K562 (cell line): ENCODE measurements around the gene ZNF563. TPM values are rescaled to one million over a fixed set of nuclear protein-coding genes. Genes with fewer than 3 reads are reported as not detected.

Experiments
- ATF1 ChIP-seq, 2 experiments: fragments of 450-650 bp in 1 of 2; IDR thresholded peaks; 2 replicates each; pipeline ENCODE4 v1.6.1; 2016; ENCODE audit warnings: missing compliant biosample characterization in 1 of 2, missing genetic modification characterization in 1 of 2
- ATF3 ChIP-seq, 2 experiments: fragments of 450-650 bp in 1 of 2; sonication (generic) in 1 of 2; formaldehyde crosslinking in 1 of 2; IDR thresholded peaks in 1 of 2; conservative IDR thresholded peaks in 1 of 2; 2 replicates each; pipeline versions ENCODE4 v1.6.1 to v1.8.1; 2016 to 2023; ENCODE audit warnings: mild to moderate bottlenecking in 2 of 2, moderate library complexity in 2 of 2, inconsistent platforms in 1 of 2, missing genetic modification reagents in 1 of 2
- CBFA2T3 ChIP-seq: fragments of 450-650 bp; IDR thresholded peaks from 2 replicates; pipeline ENCODE4 v1.6.1; 2017
- CBX3 ChIP-seq, 2 experiments: IDR thresholded peaks; 1 replicate in 1 of 2; 2 replicates in 1 of 2; pipeline ENCODE4 v1.6.1; 2012; ENCODE audit warnings: inconsistent platforms in 2 of 2, low read length in 2 of 2, borderline replicate concordance in 1 of 2, control low read depth in 1 of 2
- GABPB1 ChIP-seq: sonication (generic); formaldehyde crosslinking; IDR thresholded peaks from 2 replicates; pipeline ENCODE4 v1.8.0; 2022; ENCODE audit warnings: mild to moderate bottlenecking, missing genetic modification reagents
- HES1 ChIP-seq: fragments of 450-650 bp; IDR thresholded peaks from 2 replicates; pipeline ENCODE4 v1.6.1; 2016; ENCODE audit warnings: low read depth, mild to moderate bottlenecking, moderate library complexity
- KLF6 ChIP-seq: fragments of 250-450 bp; sonication (Bioruptor Pico); IDR thresholded peaks from 2 replicates; pipeline ENCODE4 v1.4.0; 2020; ENCODE audit warnings: mild to moderate bottlenecking, moderate library complexity, borderline replicate concordance
- NEUROD1 ChIP-seq: fragments of 150-350 bp; IDR thresholded peaks from 2 replicates; pipeline ENCODE4 v1.6.1; 2014; ENCODE audit warnings: borderline replicate concordance, low read length, low read depth; ENCODE audit not compliant: partially characterized antibody
- NUFIP1 ChIP-seq: fragments of 450-650 bp; IDR thresholded peaks from 2 replicates; pipeline ENCODE4 v1.6.1; 2018; ENCODE audit not compliant: partially characterized antibody
- RCOR1 ChIP-seq, 2 experiments: IDR thresholded peaks; 2 replicates each; pipeline ENCODE4 v1.6.1; 2012; ENCODE audit warnings: low read depth in 2 of 2, low read length in 2 of 2, borderline replicate concordance in 1 of 2, improper control_type of control experiment in 1 of 2
- RNF2 ChIP-seq: sonication (generic); IDR thresholded peaks from 2 replicates; pipeline ENCODE4 v1.6.1; 2016
- SNIP1 ChIP-seq: fragments of 450-650 bp; IDR thresholded peaks from 2 replicates; pipeline ENCODE4 v1.7.1; 2017; ENCODE audit warnings: low read depth, mild to moderate bottlenecking
- SPI1 ChIP-seq: IDR thresholded peaks from 2 replicates; pipeline ENCODE4 v1.6.1; 2011; ENCODE audit warnings: low read depth, low read length, control low read depth, borderline replicate concordance
- SRF ChIP-seq, 2 experiments: fragments of 250-450, 450-650 bp in 1 of 2; sonication (Bioruptor Pico) in 1 of 2; sonication (generic) in 1 of 2; formaldehyde crosslinking; IDR thresholded peaks; 2 replicates each; pipeline versions ENCODE4 v1.5.0 to v1.5.1; 2020 to 2022; ENCODE audit warnings: mild to moderate bottlenecking in 1 of 2, missing genetic modification reagents in 1 of 2
- XRCC4 ChIP-seq: IDR thresholded peaks from one replicate; pipeline ENCODE4 v1.6.1; 2011; ENCODE audit not compliant: insufficient read depth, insufficient read length; ENCODE audit errors: extremely low read depth
- ZNF766 ChIP-seq: fragments of 200-800 bp; sonication (Bioruptor generic); conservative IDR thresholded peaks from 2 replicates; pipeline ENCODE4 v1.6.1; 2016; ENCODE audit warnings: missing genetic modification characterization, missing compliant biosample characterization
- polyA plus RNA-seq, 8 experiments: library from polyadenylated mRNA; depleted of rRNA in 4 of 8; stranded (reverse) in 5 of 8; unstranded in 3 of 8; fragments of >200 nt; fragmentation: Nextera tagmentation in 2 of 8; fragmentation: Illumina TruSeq in 1 of 8; extraction: Ambion mirVana in 2 of 8; extraction: Trizol in 1 of 8; gene quantifications; 2 replicates each; pipeline versions ENCODE4 v1.2.1 to v1.2.3, GENCODE V29; 2011 to 2014; ENCODE audit warnings: inconsistent platforms in 1 of 8, missing spikeins in 1 of 8
- total RNA-seq, 7 experiments: library from RNA; depleted of rRNA in 6 of 7; stranded (reverse); fragments of >200 nt in 6 of 7; fragmentation: Illumina TruSeq in 2 of 7; extraction: Trizol in 2 of 7; gene quantifications; 2 replicates each; pipeline versions ENCODE4 v1.2.1 to v1.2.3, GENCODE V29; 2011 to 2021; ENCODE audit warnings: low replicate concordance in 1 of 7
- TF ChIP-seq, protein P1 (sequence below): fragments of 200-800 bp; sonication (Bioruptor generic); IDR thresholded peaks from 2 replicates; pipeline ENCODE4 v1.6.1; 2017; ENCODE audit warnings: missing genetic modification characterization, missing compliant biosample characterization
- TF ChIP-seq, protein P2 (sequence below): sonication (generic); IDR thresholded peaks from 2 replicates; pipeline ENCODE4 v1.6.1; 2016
- TF ChIP-seq, protein P3 (sequence below): fragments of 450-650 bp; IDR thresholded peaks from 2 replicates; pipeline ENCODE4 v1.6.1; 2017; ENCODE audit warnings: antibody characterized with exemption
- TF ChIP-seq, protein P4 (sequence below): fragments of 450-650 bp; IDR thresholded peaks from 2 replicates; pipeline ENCODE4 v1.6.1; 2016

ZNF563 gene
- total and polyA plus RNA-seq, 9 of the 15 experiments (the other 6 are each of a cell fraction or from before 2014, with no cell fraction given) = 0.37 to 2.9 (median 0.74) TPM

DNA sequence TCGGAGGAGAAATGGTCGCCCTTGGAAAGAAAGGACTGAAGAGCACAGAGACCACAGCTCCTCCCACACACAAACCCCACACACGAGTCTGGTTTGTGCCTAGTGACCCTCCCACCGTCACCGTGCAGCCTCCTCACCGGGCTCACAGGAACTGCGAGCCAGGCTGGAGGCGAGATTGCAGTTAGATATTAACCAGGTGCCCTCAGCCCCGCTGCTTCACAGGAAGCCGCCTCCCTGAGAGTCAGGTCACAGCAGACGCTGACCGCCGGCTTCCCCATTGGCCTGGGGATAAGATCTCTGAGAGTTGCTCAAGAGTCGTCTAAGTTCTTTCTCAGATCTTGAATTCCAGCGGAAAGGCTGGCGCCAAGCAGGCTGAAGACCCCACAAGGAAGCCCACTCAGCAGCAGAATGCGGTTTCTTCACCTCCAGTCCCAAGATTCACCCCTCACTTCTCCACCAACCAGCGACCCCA lies 39.6 kb downstream of the ZNF563 start (continued):
- TF ChIP-seq ATF3 (IDR thresholded peaks at IDR 0.05) = no peak
- TF ChIP-seq ATF3 (CRISPR knock-in tag; conservative IDR thresholded peaks at IDR 0.05) = no peak
- TF ChIP-seq, protein P1, sequence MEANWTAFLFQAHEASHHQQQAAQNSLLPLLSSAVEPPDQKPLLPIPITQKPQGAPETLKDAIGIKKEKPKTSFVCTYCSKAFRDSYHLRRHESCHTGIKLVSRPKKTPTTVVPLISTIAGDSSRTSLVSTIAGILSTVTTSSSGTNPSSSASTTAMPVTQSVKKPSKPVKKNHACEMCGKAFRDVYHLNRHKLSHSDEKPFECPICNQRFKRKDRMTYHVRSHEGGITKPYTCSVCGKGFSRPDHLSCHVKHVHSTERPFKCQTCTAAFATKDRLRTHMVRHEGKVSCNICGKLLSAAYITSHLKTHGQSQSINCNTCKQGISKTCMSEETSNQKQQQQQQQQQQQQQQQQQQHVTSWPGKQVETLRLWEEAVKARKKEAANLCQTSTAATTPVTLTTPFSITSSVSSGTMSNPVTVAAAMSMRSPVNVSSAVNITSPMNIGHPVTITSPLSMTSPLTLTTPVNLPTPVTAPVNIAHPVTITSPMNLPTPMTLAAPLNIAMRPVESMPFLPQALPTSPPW = peak; percentile 36; the same call in 1 of the 2 replicates
- TF ChIP-seq HES1 = peak; percentile 52; the same call in 1 of the 2 replicates
- peak in 1 of 2 experiments; percentile 53; a peak in 1 of 4 replicates for TF ChIP-seq RCOR1 (IDR thresholded peaks at IDR 0.05; ENCODE audit: borderline replicate concordance in 1 of 2, low read depth in 2 of 2, low read length in 2 of 2)
- peak; percentile 54; the same call in 1 of the 2 replicates for TF ChIP-seq SPI1
- peak; percentile 29; the same call in 1 of the 2 replicates for TF ChIP-seq CBFA2T3
- no peak for TF ChIP-seq KLF6 (CRISPR knock-in tag)
- TF ChIP-seq, protein P2, sequence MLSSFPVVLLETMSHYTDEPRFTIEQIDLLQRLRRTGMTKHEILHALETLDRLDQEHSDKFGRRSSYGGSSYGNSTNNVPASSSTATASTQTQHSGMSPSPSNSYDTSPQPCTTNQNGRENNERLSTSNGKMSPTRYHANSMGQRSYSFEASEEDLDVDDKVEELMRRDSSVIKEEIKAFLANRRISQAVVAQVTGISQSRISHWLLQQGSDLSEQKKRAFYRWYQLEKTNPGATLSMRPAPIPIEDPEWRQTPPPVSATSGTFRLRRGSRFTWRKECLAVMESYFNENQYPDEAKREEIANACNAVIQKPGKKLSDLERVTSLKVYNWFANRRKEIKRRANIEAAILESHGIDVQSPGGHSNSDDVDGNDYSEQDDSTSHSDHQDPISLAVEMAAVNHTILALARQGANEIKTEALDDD = peak; percentile 59
- TF ChIP-seq, protein P3, sequence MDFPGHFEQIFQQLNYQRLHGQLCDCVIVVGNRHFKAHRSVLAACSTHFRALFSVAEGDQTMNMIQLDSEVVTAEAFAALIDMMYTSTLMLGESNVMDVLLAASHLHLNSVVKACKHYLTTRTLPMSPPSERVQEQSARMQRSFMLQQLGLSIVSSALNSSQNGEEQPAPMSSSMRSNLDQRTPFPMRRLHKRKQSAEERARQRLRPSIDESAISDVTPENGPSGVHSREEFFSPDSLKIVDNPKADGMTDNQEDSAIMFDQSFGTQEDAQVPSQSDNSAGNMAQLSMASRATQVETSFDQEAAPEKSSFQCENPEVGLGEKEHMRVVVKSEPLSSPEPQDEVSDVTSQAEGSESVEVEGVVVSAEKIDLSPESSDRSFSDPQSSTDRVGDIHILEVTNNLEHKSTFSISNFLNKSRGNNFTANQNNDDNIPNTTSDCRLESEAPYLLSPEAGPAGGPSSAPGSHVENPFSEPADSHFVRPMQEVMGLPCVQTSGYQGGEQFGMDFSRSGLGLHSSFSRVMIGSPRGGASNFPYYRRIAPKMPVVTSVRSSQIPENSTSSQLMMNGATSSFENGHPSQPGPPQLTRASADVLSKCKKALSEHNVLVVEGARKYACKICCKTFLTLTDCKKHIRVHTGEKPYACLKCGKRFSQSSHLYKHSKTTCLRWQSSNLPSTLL = no peak
- no peak for TF ChIP-seq ATF1 (CRISPR knock-in tag; IDR thresholded peaks at IDR 0.05)
- peak; percentile 6; the same call in 1 of the 2 replicates for TF ChIP-seq ATF1 (tag; IDR thresholded peaks at IDR 0.05)
- TF ChIP-seq SRF (CRISPR knock-in tag; IDR thresholded peaks at IDR 0.05) = peak in 1 of 2 experiments; percentile 72; a peak in 1 of 4 replicates
- no peak for TF ChIP-seq XRCC4
- peak; percentile 59; the same call in 1 of the 2 replicates for TF ChIP-seq RNF2
- no peak for TF ChIP-seq NUFIP1
- TF ChIP-seq GABPB1 (CRISPR knock-in tag) = no peak
- no peak for TF ChIP-seq NEUROD1
- peak; percentile 86 for TF ChIP-seq ZNF766 (CRISPR knock-in tag)
- TF ChIP-seq CBX3 (IDR thresholded peaks at IDR 0.05; ENCODE audit: borderline replicate concordance in 1 of 2, low read length in 2 of 2) = no peak
- TF ChIP-seq SNIP1 = no peak
- TF ChIP-seq, protein P4, sequence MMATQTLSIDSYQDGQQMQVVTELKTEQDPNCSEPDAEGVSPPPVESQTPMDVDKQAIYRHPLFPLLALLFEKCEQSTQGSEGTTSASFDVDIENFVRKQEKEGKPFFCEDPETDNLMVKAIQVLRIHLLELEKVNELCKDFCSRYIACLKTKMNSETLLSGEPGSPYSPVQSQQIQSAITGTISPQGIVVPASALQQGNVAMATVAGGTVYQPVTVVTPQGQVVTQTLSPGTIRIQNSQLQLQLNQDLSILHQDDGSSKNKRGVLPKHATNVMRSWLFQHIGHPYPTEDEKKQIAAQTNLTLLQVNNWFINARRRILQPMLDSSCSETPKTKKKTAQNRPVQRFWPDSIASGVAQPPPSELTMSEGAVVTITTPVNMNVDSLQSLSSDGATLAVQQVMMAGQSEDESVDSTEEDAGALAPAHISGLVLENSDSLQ = 0 out of 2 replicates have a peak, but pooled peaks have one; percentile 5
